GM12892 (cell line): ENCODE data around the gene SORCS1.

Source experiments
- POLR2A ChIP-seq: IDR thresholded peaks from 2 replicates; pipeline ENCODE4 v1.6.1; 2011; ENCODE audit warnings: low read depth, low read length, control low read depth
- POLR2AphosphoS5 ChIP-seq: IDR thresholded peaks from 2 replicates; pipeline ENCODE4 v1.6.1; 2011; ENCODE audit warnings: low read depth, low read length, control low read depth
- TAF1 ChIP-seq: IDR thresholded peaks from 2 replicates; pipeline ENCODE4 v1.6.1; 2011; ENCODE audit warnings: low read depth, mild to moderate bottlenecking, control low read depth, low read length, borderline replicate concordance

- TF ChIP-seq POLR2A (no peak), POLR2AphosphoS5 (no peak), TAF1 (no peak)
Observed at GRCh38 chr10:106672517-106673175, 491.9 kb downstream of the SORCS1 start.
